GM12874 (cell line): ENCODE measurements around the gene TXNRD1.

Source experiments
- TF ChIP-seq, protein P1 (sequence below): IDR thresholded peaks from 2 replicates; pipeline ENCODE4 v1.5.1; 2011; ENCODE audit warnings: low read depth, mild to moderate bottlenecking, control low read depth, low read length, moderate library complexity; ENCODE audit not compliant: insufficient read depth

Gene TXNRD1

DNA sequence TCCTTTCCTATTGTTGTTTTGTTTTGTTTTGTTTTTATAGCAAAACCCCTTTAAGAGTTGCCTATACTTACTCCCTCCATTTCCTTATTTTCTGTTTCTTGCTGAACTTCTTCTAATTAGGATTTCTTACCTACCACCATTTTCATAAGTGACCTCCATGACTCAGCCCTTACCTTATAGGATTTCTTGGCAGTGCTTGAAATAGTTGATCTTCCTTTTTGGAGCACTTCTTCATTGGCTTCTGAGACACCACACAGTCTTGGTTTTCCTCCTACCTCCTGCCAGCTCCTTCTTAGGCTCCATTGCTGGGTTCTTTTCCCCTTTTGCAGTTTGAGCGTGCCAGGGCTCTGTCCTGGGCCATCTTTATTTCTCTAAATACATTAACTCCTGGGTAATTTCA is 64.5 kb downstream of the TXNRD1 start:
- TF ChIP-seq, protein P1, sequence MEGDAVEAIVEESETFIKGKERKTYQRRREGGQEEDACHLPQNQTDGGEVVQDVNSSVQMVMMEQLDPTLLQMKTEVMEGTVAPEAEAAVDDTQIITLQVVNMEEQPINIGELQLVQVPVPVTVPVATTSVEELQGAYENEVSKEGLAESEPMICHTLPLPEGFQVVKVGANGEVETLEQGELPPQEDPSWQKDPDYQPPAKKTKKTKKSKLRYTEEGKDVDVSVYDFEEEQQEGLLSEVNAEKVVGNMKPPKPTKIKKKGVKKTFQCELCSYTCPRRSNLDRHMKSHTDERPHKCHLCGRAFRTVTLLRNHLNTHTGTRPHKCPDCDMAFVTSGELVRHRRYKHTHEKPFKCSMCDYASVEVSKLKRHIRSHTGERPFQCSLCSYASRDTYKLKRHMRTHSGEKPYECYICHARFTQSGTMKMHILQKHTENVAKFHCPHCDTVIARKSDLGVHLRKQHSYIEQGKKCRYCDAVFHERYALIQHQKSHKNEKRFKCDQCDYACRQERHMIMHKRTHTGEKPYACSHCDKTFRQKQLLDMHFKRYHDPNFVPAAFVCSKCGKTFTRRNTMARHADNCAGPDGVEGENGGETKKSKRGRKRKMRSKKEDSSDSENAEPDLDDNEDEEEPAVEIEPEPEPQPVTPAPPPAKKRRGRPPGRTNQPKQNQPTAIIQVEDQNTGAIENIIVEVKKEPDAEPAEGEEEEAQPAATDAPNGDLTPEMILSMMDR, result no peak

DNA sequence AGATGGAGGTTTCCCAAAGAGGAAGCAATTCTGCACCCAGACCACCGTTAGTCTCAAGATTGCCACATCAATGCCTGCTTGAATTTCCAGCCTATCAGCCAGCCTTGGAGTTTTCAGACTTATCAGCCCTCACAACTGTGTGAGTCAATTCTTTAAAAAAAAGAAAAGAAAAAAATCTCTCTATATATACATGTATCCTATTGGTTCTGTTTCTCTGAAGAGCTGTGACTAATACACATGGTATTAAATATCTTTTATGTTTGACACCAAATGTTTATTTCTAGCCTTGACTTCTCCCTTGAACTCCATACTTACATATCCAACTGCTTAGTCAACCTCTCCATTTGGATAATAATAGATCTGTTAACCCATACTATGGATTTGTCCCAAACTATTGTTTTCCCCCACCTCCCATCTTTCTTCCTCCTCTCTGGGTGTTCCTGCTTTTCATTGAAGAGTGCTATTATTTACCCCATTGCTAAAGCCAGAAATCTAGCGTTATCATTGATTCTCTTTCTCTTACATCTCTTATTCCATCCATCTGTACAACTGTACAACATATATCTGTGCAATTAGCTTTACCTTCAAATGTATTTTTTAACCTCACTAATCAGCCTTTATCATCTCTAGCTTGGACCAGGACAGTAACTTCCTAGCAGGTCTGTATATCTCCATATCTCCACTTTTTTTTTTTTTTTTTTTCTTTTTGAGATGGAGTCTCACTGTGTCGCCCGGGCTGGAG is 65.3 kb downstream of the TXNRD1 start:
- TF ChIP-seq, protein P1, result no peak

DNA sequence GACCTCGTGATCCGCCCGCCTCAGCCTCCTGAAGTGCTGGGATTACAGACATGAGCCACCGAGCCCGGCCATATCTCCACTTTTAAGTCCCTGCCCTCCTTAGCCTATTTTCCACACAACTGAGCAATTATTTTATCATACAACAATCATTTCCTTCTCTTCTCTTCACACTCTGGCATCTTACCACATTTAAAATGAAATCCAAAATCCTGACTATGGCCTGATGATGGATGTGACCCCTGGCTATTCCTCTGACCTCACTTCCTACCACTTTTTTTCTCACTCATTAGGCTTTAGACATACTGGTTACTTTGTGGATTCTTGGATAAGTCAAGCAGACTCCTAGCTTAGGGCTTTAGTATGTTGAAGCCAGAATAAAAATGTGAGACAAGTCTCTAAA is 66.1 kb downstream of the TXNRD1 start:
- TF ChIP-seq, protein P1, result no peak

DNA sequence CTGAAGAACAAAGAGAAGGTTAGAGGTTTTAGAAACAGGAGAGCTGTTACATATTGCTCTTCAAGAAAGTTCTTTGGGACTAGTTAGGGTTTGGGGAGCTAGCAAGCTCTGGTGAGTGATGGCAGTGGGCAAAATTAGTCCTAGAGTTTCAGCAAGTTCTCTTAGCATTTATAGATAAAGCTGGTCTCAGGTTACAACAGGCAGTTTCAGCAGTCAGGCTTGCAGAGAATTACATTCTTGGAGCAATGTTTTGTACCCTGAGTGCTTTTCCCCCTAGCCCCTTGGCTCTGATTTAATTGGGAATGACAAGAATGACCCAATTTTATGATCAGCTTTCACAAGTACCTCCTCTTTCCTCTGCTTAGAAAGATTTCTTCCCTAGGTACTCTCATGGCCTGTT is 66.5 kb downstream of the TXNRD1 start:
- TF ChIP-seq, protein P1, result no peak

DNA sequence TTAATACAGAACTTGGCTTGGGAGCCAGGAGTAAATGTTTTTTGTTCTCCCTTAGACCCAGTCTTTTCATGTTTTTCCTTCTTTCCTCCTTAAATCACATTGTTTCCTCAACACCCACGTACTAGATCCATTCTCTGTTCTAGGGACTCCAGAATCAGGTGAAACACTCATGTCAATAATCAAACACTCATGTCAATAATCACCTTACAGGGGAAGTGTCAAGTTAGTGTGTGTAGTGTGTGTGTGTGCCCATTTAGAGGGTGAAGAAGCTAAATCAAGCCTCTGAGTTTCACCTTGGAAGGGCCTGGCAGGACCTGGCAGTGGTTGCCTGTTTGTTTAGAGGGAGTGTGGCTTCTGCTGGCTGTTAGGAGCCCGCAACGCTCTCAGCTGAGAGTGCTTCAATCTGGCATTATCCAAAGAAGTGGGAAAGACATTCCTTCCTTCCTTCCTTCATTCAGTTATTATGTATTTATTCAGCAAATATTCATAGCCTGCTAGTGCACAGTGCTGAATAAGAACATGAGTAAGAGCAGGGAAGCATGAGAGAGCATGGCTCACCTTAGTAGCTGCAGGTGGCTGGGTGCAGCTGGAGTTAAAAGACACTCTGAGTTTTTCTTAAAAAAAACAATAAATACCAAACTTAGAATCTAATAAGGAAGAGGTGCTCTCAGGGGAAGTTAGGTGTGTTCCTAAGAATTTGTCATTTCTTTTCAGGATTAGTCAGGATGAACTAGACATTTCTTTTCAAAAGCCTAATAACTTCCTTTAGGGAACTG is 70.3 kb downstream of the TXNRD1 start:
- TF ChIP-seq, protein P1, result no peak

DNA sequence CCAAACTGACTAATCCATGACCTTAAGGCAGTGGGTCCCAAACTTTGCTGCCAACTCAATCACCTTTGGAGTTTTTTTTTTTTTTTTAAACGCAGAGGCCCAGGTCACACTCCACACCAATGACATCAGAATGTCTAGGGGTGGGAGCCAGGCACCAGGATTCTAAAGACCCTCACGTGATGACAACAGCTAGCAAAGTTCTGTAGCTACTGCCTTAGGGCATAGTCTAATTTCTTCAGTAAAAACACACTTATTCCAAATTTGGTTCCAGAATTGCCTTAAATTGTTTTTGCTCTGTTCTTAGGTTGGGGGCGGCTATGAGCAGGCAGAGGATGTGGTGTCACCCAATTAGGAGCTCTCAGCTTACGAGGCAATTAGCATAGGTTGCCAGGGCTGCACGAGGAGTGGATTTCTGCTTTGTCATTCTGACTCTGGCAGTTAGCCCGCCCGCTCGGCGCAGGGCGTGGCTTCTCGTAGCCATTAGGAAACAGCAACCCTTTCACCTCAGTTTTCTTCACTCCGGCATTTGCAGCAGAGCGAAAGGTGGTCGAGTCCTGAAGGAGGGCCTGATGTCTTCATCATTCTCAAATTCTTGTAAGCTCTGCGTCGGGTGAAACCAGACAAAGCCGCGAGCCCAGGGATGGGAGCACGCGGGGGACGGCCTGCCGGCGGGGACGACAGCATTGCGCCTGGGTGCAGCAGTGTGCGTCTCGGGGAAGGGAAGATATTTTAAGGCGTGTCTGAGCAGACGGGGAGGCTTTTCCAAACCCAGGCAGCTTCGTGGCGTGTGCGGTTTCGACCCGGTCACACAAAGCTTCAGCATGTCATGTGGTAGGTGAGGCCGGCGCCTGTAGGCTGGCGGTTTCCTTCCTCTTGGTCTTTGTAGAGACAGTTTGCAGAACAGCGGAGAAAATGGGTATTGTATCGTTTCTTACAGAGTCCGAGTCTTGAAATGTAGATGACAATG is 71.2 kb downstream of the TXNRD1 start:
- TF ChIP-seq, protein P1, result no peak

DNA sequence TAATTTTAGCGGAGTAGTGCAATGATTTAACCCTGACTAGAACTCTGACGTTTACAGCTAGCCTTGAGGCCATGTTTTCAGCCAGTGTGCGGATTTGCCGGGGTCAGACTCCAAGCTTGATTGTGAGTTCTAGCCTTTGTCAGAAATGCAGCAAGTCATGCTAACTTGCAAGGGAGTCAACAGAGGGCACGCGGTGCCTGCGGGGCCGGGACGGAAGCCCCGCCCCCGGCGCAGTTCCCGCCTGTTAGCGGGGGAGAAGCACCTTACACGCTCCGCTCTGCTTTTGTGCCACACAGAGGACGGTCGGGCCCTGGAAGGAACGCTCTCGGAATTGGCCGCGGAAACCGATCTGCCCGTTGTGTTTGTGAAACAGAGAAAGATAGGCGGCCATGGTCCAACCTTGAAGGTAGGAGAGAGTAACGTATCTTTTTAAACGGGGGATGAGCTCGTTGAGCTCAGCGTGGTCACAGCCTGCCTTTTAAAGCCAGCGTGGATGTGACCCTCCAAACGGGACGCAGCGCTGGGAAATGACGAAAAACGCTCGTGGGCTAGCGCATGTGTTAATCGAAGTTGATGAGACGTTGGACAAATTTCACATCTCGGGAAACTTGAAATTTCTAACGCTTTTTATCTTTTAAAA is 73.2 kb downstream of the TXNRD1 start:
- TF ChIP-seq, protein P1, result no peak
